NCI-H2196 treated with DMSO at 0.1 percent for 48 hours (cell line): ENCODE data around the gene PERP.

Source experiments
- DNase-seq: peaks from one replicate; lab custom pipeline; 2025; ENCODE audit not compliant: unreplicated experiment; lab: John Stamatoyannopoulos, UW

Gene PERP

DNA sequence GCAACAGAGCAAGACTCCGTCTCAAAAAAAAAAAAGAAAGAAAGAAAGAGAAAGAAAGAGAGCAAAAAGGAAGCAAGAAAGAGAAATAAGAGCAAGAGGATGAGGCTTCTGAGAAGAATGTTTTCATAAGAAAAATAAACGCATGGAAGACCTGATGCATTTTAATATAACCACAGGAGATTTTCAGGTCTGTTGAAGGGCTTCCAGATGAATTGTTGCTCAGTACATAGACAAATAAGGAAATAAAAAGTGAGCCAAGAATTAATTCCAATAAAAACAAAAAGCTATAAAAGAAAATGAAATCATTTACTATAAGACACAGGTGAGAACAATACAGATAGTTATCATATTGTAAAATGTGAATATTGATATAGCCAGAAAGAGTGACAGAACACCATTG lies 43.5 kb downstream of the PERP start:
- DNase-seq, result no peak

DNA sequence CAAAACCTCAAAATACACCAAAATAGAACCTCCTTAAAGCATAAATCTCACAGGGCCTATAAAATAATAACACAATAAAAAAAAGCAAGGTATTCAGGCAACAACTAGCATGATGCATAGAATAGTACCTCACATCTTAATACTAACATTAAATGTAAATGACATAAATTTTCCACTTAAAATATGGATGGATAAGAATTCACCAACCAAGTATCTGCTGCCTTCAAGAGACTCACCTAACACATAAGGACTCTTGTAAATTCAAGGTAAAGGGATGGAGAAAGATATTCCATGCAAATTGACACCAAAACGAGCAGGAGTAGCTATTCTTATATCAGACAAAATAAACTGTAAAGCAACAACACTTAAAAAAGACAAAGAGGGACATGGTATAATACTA lies 52.2 kb downstream of the PERP start:
- DNase-seq, result no peak

GRCh38 chr6:138052783-138053182 lies 54.4 kb downstream of the PERP start:
- DNase-seq, result no peak

- no peak for DNase-seq
Measured at GRCh38 chr6:138044972-138045371, 62.2 kb downstream of the PERP start.

DNA sequence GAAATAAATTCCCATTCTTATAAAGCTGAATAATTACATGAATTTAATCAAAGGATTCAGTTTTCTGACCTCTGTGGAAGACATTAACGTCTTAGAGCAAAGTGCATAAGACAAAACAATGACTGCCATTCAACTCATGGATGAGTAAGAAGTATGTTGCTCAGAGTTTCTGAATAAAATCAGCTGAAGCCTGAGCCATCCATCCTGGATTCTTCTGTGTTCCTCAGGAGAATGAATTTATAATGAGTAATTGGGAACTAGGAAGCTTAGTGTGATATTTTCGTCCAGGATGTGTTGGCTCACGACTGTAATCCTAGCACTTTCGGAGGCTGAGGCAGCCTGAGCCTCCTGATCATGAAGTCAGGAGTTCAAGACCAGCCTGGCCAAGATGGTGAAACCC lies 62.8 kb downstream of the PERP start:
- DNase-seq, result no peak
